GM20431 (cell line): ENCODE measurements around the gene PCDHGA8.
"Not testable (repeated sequence)": the region's sequence is repeated elsewhere in the genome, so short reads cannot be mapped to it uniquely, and the experiment has no call there.

Experiments
- in situ Hi-C: fragments of 300-500 bp; cut with MseI, MboI; formaldehyde crosslinking; loops from one replicate; pipeline ENCODE4 v1.15.0; 2020; ENCODE audit warnings: low sequenced_read_pairs; ENCODE audit not compliant: unreplicated experiment

PCDHGA8 gene

GRCh38 chr5:141422742-141423291, 30.4 kb downstream of the PCDHGA8 start:
- in situ Hi-C loops = loop anchor here (10.0 kb wide), 1 partner anchor 122 kb away; no protein-coding TSS in a partner anchor

GRCh38 chr5:141427783-141428426, 35.5 kb downstream of the PCDHGA8 start:
- in situ Hi-C loops = loop anchor here (10.0 kb wide), 1 partner anchor 117 kb away; no protein-coding TSS in a partner anchor

GRCh38 chr5:141430332-141431113, 38.1 kb downstream of the PCDHGA8 start, which contains the start of gene PCDHGA12:
Gene PCDHGA12 (plus strand): TSS chr5:141430507. CDS start chr5:141430760, 253 bp downstream.
- in situ Hi-C loops = no loop called here

- in situ Hi-C loops = no loop called here
Observed at GRCh38 chr5:141431286-141431685, 38.9 kb downstream of the PCDHGA8 start.

GRCh38 chr5:141432308-141432707, 39.9 kb downstream of the PCDHGA8 start:
- in situ Hi-C loops = not testable (repeated sequence)

GRCh38 chr5:141432726-141433125, 40.3 kb downstream of the PCDHGA8 start:
- in situ Hi-C loops = not testable (repeated sequence)

- in situ Hi-C loops = no loop called here
Observed at GRCh38 chr5:141434006-141434405, 41.6 kb downstream of the PCDHGA8 start.

GRCh38 chr5:141437221-141437620, 44.8 kb downstream of the PCDHGA8 start:
- in situ Hi-C loops = no loop called here

GRCh38 chr5:141439411-141440141, 47.1 kb downstream of the PCDHGA8 start:
- in situ Hi-C loops = no loop called here

GRCh38 chr5:141440341-141440740, 47.9 kb downstream of the PCDHGA8 start:
- in situ Hi-C loops = no loop called here

- in situ Hi-C loops = no loop called here
Observed at GRCh38 chr5:141441571-141442170, 49.2 kb downstream of the PCDHGA8 start.
